ENCODE results near the gene GOPC. TPM values are rescaled to one million over a fixed set of nuclear protein-coding genes. Genes with fewer than 3 reads are reported as not detected.

The GOPC gene
- total RNA-seq, 1 donor from 2014 or later: 46.1 TPM

- peak overlapping the region; percentile 50 for H3K27ac Mint-ChIP-seq
These were observed 10.9 kb downstream of the GOPC start for GRCh38 chr6:117591405-117591804.

GRCh38 chr6:117590447-117590846 lies 11.9 kb downstream of the GOPC start:
- Mint-ChIP-seq H3K4me3 (no peak overlapping the region), H3K9me3 (peaks cover 4% of the 10 kb centered on the region), H3K27ac (no peak overlapping the region), H3K4me1 (no peaks in the 10 kb centered on the region), H3K27me3 (ENCODE audit: low read depth) (no peaks in the 10 kb centered on the region), H3K36me3 (peaks cover 32% of the 10 kb centered on the region)
- no peak for TF ChIP-seq CTCF (IDR thresholded peaks at IDR 0.05; ENCODE audit: unreplicated experiment)
- no peak for DNase-seq (ENCODE audit: low spot score in 2 of 2, unreplicated experiment in 2 of 2)

More at GRCh38 chr6:117591405-117591804, 10.9 kb downstream of the GOPC start:
- Mint-ChIP-seq H3K4me1 (no peaks in the 10 kb centered on the region), H3K27me3 (ENCODE audit: low read depth) (no peaks in the 10 kb centered on the region), H3K9me3 (peaks cover 14% of the 10 kb centered on the region), H3K36me3 (peaks cover 38% of the 10 kb centered on the region), H3K4me3 (no peak overlapping the region)
- no peak for TF ChIP-seq CTCF (IDR thresholded peaks at IDR 0.05; ENCODE audit: unreplicated experiment)
- DNase-seq (ENCODE audit: low spot score in 2 of 2, unreplicated experiment in 2 of 2): no peak

DNA sequence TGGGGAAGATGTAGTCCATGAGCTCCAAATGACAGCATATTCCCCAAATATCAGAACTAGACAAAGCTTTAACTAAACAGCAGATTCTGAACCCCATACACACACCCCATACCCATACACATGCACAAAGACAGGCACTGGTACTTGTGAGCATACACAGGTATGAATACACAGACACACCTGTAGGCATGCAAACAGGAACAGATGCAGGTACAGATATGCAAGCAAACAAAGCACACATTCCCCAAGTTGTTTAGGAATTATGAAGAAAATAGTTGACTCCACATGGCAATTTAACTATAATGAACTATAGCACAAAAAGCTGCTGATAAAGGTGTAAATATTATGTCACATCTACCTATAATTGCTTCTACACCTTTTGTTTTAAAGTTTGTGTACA lies 16.7 kb downstream of the GOPC start:
- no peak for TF ChIP-seq CTCF (IDR thresholded peaks at IDR 0.05; ENCODE audit: unreplicated experiment)
- Mint-ChIP-seq H3K36me3 (peaks cover 41% of the 10 kb centered on the region), H3K27ac (no peak overlapping the region), H3K27me3 (ENCODE audit: low read depth) (no peaks in the 10 kb centered on the region), H3K4me3 (no peak overlapping the region), H3K4me1 (no peaks in the 10 kb centered on the region), H3K9me3 (peaks cover 6% of the 10 kb centered on the region)
- DNase-seq (ENCODE audit: low spot score in 2 of 2, unreplicated experiment in 2 of 2): no peak

GRCh38 chr6:117574198-117574597 lies 28.1 kb downstream of the GOPC start:
- no peak for DNase-seq (ENCODE audit: low spot score in 2 of 2, unreplicated experiment in 2 of 2)
- Mint-ChIP-seq H3K27ac (no peak overlapping the region), H3K4me1 (no peaks in the 10 kb centered on the region), H3K27me3 (ENCODE audit: low read depth) (no peaks in the 10 kb centered on the region), H3K36me3 (peaks cover 32% of the 10 kb centered on the region), H3K4me3 (no peak overlapping the region), H3K9me3 (no peaks in the 10 kb centered on the region)
- TF ChIP-seq CTCF (IDR thresholded peaks at IDR 0.05; ENCODE audit: unreplicated experiment): no peak

GRCh38 chr6:117573006-117573680 lies 29.2 kb downstream of the GOPC start:
- Mint-ChIP-seq H3K4me1 (no peaks in the 10 kb centered on the region), H3K4me3 (no peak overlapping the region), H3K36me3 (peaks cover 38% of the 10 kb centered on the region), H3K27ac (no peak overlapping the region), H3K27me3 (ENCODE audit: low read depth) (no peaks in the 10 kb centered on the region), H3K9me3 (no peaks in the 10 kb centered on the region)
- no peak for TF ChIP-seq CTCF (IDR thresholded peaks at IDR 0.05; ENCODE audit: unreplicated experiment)
- DNase-seq (ENCODE audit: low spot score in 2 of 2, unreplicated experiment in 2 of 2): no peak
